Thymus (tissue), 11 donors: ENCODE measurements around the gene STAT3. TPM values are rescaled to one million over a fixed set of nuclear protein-coding genes. Genes with fewer than 3 reads are reported as not detected.
A peak's percentile ranks its signal among the peaks of the same experiment; 100 is the strongest.

ENCODE experiments used
- DNase-seq, 9 donors: peaks; one replicate each; pipeline ENCODE4 v3.0.0-alpha.2; 2013; ENCODE audit warnings: low spot score in 9 of 9, low read depth in 6 of 9, missing footprints in 1 of 9
- H3K27ac ChIP-seq, 2 donors: one replicate each; pipeline ENCODE4 v1.5.1; 2013; ENCODE audit warnings: control low read depth in 1 of 2, low read depth in 1 of 2, low read length in 1 of 2, mild to moderate bottlenecking in 1 of 2, moderate library complexity in 1 of 2
- H3K27me3 ChIP-seq, 2 donors: one replicate each; pipeline ENCODE4 v1.5.1; 2013; ENCODE audit warnings: low read length in 1 of 2; ENCODE audit not compliant: control insufficient read depth in 2 of 2, insufficient read depth in 1 of 2
- H3K36me3 ChIP-seq, 2 donors: one replicate each; pipeline ENCODE4 v1.5.1; 2013; ENCODE audit warnings: low read length in 1 of 2, mild to moderate bottlenecking in 1 of 2, moderate library complexity in 1 of 2; ENCODE audit not compliant: control insufficient read depth in 2 of 2, insufficient read depth in 2 of 2
- H3K4me1 ChIP-seq, 2 donors: one replicate each; pipeline ENCODE4 v1.5.1; 2013; ENCODE audit warnings: low read length in 2 of 2; ENCODE audit not compliant: control insufficient read depth in 2 of 2, insufficient read depth in 2 of 2
- H3K4me3 ChIP-seq, 2 donors: one replicate each; pipeline ENCODE4 v1.5.1; 2013; ENCODE audit warnings: low read length in 2 of 2, control low read depth in 1 of 2, mild to moderate bottlenecking in 1 of 2
- H3K9me3 ChIP-seq, 2 donors: one replicate each; pipeline ENCODE4 v1.5.1; 2013; ENCODE audit warnings: low read length in 1 of 2, mild to moderate bottlenecking in 1 of 2; ENCODE audit not compliant: control insufficient read depth in 2 of 2, insufficient read depth in 1 of 2
- WGBS: extraction: QIAGEN DNeasy Blood & Tissue Kit; methylation state at CpG from one replicate; pipeline ENCODE4 v1.1.7; 2013; 5-methylcytosine and 5-hydroxymethylcytosine counted together
- polyA plus RNA-seq: library from polyadenylated mRNA; stranded (reverse); fragments of 200-250 nt; gene quantifications from one replicate; pipeline ENCODE4 v1.2.3, GENCODE V29; 2013
- total RNA-seq: library from RNA; stranded (reverse); fragments of 120-200 nt; gene quantifications from one replicate; pipeline ENCODE4 v1.2.4, GENCODE V29; 2013
- donor health status: healthy.

STAT3 gene
- total and polyA plus RNA-seq, 2 donors, result 57.6 to 69.2 TPM

DNA sequence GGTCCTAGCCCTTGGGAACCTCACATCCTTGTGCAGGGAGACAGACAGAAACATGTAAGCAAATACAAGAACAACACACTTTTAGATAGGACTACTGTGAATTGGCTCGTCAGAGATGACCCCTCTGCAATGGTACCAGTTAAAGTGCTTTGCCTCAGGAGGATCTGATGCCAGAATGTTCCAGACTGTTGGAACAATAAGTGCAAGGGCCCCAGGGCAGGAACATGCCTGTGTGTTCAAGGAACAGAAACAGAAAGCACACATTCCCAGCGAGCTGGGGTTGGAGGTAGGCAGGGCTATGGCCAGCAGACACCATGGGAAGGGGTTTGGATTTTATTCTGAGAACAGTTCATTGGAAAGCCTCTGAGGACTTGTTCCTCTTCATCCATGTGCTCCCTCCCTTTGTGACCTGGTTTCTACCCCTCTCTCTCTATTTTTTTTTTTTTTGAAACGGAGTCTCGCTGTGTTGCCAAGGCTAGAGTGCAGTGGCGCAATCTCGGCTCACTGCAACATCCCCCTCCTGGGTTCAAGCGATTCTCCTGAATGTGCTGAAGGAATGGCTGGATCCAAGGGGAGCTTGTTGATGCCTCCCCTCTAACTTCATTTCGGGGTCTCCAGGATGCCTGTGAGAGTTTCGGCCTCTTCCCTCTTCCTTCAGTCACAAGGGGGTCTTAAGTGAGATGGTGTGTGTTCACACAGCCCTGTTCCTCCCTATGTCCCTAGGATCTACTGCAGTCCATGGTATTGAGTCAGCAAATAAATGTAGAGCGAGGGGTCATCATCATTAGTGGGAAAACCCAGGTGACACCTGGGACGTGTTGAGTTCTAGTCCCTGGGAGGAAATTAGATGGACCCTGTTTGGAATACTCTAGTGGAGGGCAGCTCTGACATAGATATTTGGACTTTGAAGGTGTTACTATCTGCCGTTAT is 93.5 kb downstream of the STAT3 start:
- H3K4me3 ChIP-seq, result no peak overlapping the region
- peaks cover 0 to 14% of the 10 kb centered on the region in 2 donors for H3K4me1 ChIP-seq
- 96% methylated on average over 12 of the region's 12 CpGs for WGBS
- peaks cover 13 to 54% of the 10 kb centered on the region in 2 donors for H3K36me3 ChIP-seq
- DNase-seq, result no peak
- no peaks in the 10 kb centered on the region for H3K9me3 ChIP-seq
- H3K27me3 ChIP-seq, result no peaks in the 10 kb centered on the region
- H3K27ac ChIP-seq, result no peak overlapping the region

DNA sequence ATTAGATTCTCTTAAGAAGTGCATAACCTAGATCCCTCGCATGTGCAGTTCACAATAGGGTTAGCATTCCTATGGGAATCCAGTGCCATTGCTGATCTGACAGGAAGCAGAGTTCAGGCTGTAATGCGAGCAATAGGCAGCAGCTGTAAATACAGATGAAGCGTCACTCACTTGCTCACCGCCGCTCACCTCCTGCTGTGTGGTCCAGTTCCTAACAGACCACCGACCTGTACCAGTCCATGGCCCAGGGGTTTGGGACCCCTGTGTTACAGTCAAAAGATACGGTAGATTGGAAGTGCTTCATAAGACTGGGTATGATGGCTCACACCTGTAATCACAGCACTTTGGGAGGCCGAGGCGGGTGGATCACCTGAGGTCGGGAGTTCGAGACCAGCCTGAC is 97.1 kb downstream of the STAT3 start:
- Histone ChIP-seq H3K27me3 (peaks cover 2 to 18% of the 10 kb centered on the region in 2 donors), H3K9me3 (peaks cover 0 to 11% of the 10 kb centered on the region in 2 donors), H3K4me3 (no peak overlapping the region), H3K36me3 (peaks cover 8 to 40% of the 10 kb centered on the region in 2 donors), H3K27ac (no peak overlapping the region), H3K4me1 (peaks cover 26 to 46% of the 10 kb centered on the region in 2 donors)
- DNase-seq, result no peak
- 96% methylated on average over 11 of the region's 11 CpGs for WGBS

- Histone ChIP-seq H3K9me3 (peaks cover 0 to 11% of the 10 kb centered on the region in 2 donors), H3K27ac (no peak overlapping the region), H3K36me3 (peaks cover 8 to 35% of the 10 kb centered on the region in 2 donors), H3K4me1 (peaks cover 27 to 48% of the 10 kb centered on the region in 2 donors), H3K4me3 (no peak overlapping the region), H3K27me3 (peaks cover 2 to 18% of the 10 kb centered on the region in 2 donors)
- no peak for DNase-seq
- 97% methylated on average over 5 of the region's 5 CpGs for WGBS
These were observed 97.7 kb downstream of the STAT3 start for GRCh38 chr17:42290577-42290976.

DNA sequence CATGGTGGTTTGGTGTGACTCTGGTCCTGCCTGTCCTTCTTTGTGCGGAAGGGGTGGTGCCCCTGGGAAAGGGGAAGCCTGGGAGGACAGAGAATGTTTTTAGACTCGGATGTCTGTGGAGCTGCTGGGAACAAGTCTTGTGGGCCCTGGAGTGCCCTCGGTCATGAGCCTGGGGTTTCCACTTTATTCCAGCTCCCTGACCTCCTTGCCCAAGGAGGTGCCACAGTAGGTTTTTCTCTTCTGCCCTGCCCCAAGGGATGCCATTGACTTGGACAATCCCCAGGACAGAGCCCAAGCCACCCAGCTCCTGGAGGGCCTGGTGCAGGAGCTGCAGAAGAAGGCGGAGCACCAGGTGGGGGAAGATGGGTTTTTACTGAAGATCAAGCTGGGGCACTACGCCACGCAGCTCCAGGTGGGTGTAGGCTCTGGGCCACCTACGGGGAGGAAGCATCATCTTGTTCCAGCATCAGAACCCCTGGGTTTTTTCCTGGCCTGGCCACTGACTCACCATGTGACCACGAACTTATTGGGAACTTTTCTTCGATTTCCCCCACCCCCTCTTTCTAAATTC is 98.5 kb downstream of the STAT3 start:
- peaks cover 0 to 11% of the 10 kb centered on the region in 2 donors for H3K9me3 ChIP-seq
- peak overlapping the region; percentile 80 to 92 for H3K27ac ChIP-seq
- H3K36me3 ChIP-seq, result peaks cover 8 to 26% of the 10 kb centered on the region in 2 donors
- DNase-seq, result peak in 2 of 9 donors; percentile 30 to 59
- peaks cover 2 to 18% of the 10 kb centered on the region in 2 donors for H3K27me3 ChIP-seq
- 69% methylated on average over 9 of the region's 9 CpGs for WGBS
- peak overlapping the region; percentile 58 to 72 for H3K4me3 ChIP-seq
- peaks cover 27 to 48% of the 10 kb centered on the region in 2 donors for H3K4me1 ChIP-seq

DNA sequence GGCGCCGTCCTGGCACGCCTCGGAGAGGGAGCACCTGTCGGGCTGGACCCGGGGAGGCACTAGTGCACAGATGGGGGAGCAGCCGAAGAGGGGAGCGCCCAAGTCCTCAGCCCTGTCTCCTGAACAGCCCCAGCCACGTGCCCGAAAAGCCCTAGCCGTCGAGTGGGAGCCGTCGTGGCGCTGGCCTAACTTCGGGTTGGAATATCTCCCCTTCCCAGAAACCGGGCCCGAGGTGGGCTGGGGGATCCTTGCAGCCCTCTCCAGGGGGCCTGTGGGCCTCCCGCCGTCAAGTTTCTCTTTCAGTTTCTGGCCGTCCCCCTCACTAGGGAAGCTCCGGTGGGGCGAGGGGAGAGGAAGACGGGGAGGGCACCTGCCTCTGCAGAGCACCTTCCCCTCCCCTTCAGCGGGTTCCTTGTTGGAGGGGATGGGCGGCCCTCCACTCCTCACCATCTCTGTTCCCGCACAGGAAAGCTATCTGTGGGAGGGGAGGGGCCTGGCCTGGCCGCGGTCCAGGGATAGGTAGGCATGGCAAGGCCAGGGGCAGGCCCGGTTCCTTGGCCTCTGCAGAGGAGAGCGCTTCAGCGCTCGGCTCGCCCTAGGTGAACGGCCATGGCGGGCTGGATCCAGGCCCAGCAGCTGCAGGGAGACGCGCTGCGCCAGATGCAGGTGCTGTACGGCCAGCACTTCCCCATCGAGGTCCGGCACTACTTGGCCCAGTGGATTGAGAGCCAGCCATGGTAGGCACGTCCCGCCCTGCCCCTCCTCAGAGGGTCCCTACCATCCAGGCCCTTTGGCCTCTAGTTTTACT is 99.2 kb downstream of the STAT3 start:
- DNase-seq, result peak in 3 of 9 donors; percentile 64 to 85 (median 69)

DNA sequence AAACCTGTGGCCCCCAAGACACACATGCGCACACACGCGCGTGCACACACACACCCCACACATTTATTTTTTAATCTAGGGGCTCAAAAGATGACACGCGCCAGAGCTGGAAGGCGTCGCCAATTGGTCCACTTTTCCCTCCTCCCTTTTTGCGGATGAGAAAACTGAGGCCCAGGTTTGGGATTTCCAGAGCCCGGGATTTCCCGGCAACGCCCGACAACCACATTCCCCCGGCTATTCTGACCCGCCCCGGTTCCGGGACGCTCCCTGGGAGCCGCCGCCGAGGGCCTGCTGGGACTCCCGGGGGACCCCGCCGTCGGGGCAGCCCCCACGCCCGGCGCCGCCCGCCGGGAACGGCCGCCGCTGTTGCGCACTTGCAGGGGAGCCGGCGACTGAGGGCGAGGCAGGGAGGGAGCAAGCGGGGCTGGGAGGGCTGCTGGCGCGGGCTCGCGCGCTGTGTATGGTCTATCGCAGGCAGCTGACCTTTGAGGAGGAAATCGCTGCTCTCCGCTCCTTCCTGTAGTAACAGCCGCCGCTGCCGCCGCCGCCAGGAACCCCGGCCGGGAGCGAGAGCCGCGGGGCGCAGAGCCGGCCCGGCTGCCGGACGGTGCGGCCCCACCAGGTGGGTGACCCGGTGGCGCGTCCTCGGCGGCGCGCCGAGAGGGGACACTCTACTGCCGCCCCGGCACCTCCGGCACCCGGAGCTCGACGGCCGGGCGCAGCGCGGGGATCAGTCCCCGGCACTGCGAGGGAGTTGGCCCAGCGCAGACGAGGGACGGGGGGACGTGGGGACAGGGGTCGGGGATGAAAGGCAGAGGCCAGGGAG is 100.1 kb downstream of the STAT3 start, which contains the start of gene STAT5A:
TSS of gene STAT5A (plus strand) at position 522 of the 826 bp plus-strand sequence. CDS start 914 bp downstream, outside the sequence.
- H3K36me3 ChIP-seq, result peaks cover 7 to 15% of the 10 kb centered on the region in 2 donors
- peak within 1 kb of the TSS; percentile 84 to 92 for H3K27ac ChIP-seq
- peaks cover 2 to 18% of the 10 kb centered on the region in 2 donors for H3K27me3 ChIP-seq
- peak in 3 of 9 donors; percentile 68 to 82 (median 72) for DNase-seq
- peak within 1 kb of the TSS; percentile 58 to 72 for H3K4me3 ChIP-seq
- H3K4me1 ChIP-seq, result peaks cover 27 to 54% of the 10 kb centered on the region in 2 donors
- 1% methylated on average over 88 of the region's 88 CpGs for WGBS
- H3K9me3 ChIP-seq, result peaks cover 0 to 11% of the 10 kb centered on the region in 2 donors

More for the DNA sequence above, 99.2 kb downstream of the STAT3 start:
- peaks cover 8 to 20% of the 10 kb centered on the region in 2 donors for H3K36me3 ChIP-seq
- WGBS, result 8% methylated on average over 44 of the region's 44 CpGs
- peak overlapping the region; percentile 80 to 92 for H3K27ac ChIP-seq
- H3K9me3 ChIP-seq, result peaks cover 0 to 11% of the 10 kb centered on the region in 2 donors
- peak overlapping the region; percentile 58 to 72 for H3K4me3 ChIP-seq
- peaks cover 2 to 18% of the 10 kb centered on the region in 2 donors for H3K27me3 ChIP-seq
- peaks cover 27 to 48% of the 10 kb centered on the region in 2 donors for H3K4me1 ChIP-seq

DNA sequence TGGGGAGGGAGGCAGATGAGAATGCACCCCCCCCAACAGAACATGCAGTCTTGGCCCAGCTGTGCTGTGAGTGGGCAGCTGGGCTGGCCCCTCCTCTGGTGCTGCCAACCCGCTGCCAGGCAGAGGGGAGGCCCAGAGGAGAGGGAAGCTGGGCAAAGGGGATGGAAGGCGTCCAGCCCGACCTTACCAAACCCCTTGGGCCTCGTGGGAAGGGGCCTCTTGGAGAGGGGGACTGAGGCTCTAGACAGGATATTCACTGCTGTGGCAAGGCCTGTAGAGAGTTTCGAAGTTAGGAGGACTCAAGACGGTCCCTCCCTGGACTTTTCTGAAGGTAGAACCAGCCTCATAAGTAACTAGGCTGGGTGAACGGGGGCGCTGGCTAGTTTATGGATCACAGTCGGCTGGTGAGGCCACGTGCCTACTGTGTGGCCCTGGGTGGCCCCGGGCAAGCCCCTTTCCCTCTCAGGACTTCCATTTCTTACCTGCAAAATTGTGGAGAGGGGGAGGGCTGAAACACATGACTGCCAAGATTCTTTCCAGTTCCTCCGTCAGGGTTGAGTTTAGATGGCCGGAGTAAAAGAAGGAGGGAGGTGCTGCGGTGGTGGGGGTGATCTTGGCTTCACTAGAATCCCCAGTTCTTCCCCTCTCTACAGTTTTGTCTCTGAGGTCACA is 100.8 kb downstream of the STAT3 start:
- H3K4me1 ChIP-seq, result peaks cover 27 to 60% of the 10 kb centered on the region in 2 donors

More for the DNA sequence above, 100.8 kb downstream of the STAT3 start:
- Histone ChIP-seq H3K27ac (peak overlapping the region; percentile 84 to 92), H3K9me3 (peaks cover 0 to 11% of the 10 kb centered on the region in 2 donors), H3K27me3 (peaks cover 2 to 18% of the 10 kb centered on the region in 2 donors), H3K36me3 (peaks cover 3 to 15% of the 10 kb centered on the region in 2 donors), H3K4me3 (peak overlapping the region; percentile 58 to 72)
- 8% methylated on average over 14 of the region's 14 CpGs for WGBS
- peak in 3 of 9 donors; percentile 20 to 64 (median 44) for DNase-seq
